GM13977 (cell line): ENCODE measurements around the gene SUN2.
A peak's percentile ranks its signal among the peaks of the same experiment; 100 is the strongest.
"Not testable (repeated sequence)": the region's sequence is repeated elsewhere in the genome, so short reads cannot be mapped to it uniquely, and the experiment has no call there.

Experiments used
- DNase-seq: peaks from one replicate; pipeline ENCODE4 v3.0.0; 2012; ENCODE audit warnings: low spot score
- CTCF ChIP-seq: IDR thresholded peaks from 2 replicates; pipeline ENCODE4 v1.5.1; 2012; ENCODE audit warnings: mild to moderate bottlenecking, control low read depth; ENCODE audit not compliant: insufficient read depth; ENCODE audit errors: extremely low read depth, missing control alignments
- in situ Hi-C: fragments of 300-500 bp; cut with MboI; formaldehyde crosslinking; loops from one replicate; pipeline ENCODE4 v1.12.0; 2022; ENCODE audit warnings: low sequenced_read_pairs, low pct_unique_long_range_greater_than_20kb, mixed read lengths, inconsistent platforms; ENCODE audit not compliant: unreplicated experiment

The SUN2 gene

DNA sequence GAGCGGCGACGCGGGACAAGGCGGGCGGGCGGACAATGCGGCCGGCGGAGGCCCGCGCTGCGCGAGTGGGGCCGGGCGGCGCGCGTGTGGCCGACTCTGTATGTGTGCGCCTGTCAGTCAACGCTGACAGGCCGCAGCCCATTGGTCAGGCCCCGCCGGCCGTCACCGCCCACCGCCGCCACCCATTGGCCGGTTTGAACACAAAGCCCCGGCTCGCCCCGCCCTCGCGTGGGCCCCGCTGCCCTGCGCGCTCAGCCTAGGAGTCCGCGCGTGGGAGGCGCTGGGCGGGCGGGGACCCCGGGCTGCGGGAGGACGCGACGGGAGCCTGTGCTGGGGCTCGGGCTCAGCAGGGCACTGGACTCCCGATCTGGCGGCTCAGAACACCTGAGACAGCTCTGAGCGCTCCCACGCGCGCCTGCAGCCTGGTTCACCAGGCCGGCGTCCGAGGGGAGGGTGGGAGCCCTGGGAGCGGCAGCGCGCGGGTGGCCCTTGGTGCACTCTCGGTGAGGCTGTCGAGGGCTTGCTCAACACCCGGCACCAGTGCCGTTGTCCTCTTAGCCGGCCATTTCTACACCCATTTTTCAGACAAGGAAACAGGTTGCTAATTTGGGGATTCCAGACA is at the start of gene SUN2:
TSS of gene SUN2 (minus strand) at position 88 of the 622 bp plus-strand sequence. CDS start 3,370 bp downstream, outside the sequence.
- DNase-seq, result peak; percentile 99

GRCh38 chr22:38805041-38805593 is 49.3 kb upstream of the SUN2 start:
- in situ Hi-C loops, DNase-seq: not testable (repeated sequence)

More for the DNA sequence above, at the start of gene SUN2:
- no peak for TF ChIP-seq CTCF
- in situ Hi-C loops, result no loop called here

GRCh38 chr22:38802671-38803121 is 46.9 kb upstream of the SUN2 start:
- in situ Hi-C loops, result no loop called here
- no peak for TF ChIP-seq CTCF
- no peak for DNase-seq

DNA sequence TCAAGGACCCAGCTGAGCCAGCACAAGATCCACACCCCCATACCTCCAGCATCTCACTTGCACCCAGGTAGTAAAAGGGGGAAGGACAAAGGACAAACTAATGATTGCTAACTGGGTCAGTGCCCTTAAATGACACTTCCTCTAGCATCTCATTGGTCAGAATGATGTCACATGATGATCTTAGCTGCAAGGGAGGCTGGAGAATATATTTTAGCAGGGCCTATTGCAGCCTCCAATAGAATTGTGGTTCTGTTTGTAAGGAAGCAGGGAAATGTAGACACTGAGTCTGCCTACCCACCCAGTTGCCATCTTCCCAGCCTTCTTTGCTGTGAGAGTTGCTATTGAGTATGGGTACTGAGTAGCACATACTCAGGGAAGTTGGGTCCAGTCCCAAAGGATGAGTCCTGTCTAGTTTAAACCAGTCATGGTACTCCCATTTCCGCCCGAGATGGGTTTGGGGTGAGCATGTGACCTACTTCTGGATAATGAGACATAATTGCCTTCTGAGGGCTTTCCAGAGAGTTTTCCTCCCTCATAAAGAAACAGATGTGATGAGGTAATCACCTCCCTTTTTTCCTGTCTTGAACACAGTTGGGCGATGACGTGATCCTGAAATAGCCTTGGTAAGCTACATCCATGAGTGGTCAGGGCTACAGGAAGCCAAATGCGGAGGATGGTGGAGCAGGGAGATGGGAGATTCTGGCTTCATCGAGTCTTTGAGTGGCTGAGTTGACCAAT is 43.6 kb upstream of the SUN2 start:
- no peak for DNase-seq
- in situ Hi-C loops, result no loop called here

GRCh38 chr22:38798496-38798895 is 42.7 kb upstream of the SUN2 start:
- in situ Hi-C loops, result no loop called here

More for the DNA sequence above, 43.6 kb upstream of the SUN2 start:
- no peak for TF ChIP-seq CTCF

DNA sequence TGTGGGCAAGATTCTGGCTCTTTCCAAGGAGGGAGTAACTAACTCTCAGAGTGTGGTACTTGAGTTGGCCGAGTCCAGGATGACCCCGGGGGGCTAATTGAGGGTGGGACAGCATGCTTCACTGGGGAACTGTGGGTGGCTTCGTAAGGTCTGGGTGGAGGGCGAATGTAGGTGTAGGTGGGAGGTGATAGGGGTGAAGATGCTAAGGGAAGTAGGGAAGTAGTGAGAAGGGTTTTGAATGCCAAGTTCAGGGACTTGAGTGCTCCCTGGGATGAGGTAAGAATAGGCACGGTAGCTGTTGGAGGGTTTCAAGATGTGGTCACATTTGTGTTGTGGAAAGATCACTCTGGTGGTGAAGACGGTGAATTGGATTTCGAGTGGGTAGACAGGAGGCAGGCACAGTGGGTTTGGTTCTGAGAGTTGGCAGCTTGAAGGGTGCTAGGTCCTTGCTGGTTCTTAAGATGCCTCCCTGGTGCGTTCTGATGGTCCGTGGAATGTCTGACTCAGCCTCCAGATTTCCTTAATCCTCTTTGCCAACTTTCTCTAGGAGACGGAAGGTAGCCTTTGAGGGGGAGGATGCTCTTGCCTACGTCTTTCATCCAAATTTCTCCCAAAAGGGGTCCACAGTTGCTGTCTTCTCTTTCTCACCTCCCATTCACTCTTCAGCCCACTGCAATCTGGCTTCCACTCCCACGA is 40.6 kb upstream of the SUN2 start:
- in situ Hi-C loops, result no loop called here
- TF ChIP-seq CTCF, result no peak

More at GRCh38 chr22:38798496-38798895, 42.7 kb upstream of the SUN2 start:
- DNase-seq, result no peak
- no peak for TF ChIP-seq CTCF

More for the DNA sequence above, 40.6 kb upstream of the SUN2 start:
- DNase-seq, result no peak
